ENCODE data around the gene RAB40C.

DNA sequence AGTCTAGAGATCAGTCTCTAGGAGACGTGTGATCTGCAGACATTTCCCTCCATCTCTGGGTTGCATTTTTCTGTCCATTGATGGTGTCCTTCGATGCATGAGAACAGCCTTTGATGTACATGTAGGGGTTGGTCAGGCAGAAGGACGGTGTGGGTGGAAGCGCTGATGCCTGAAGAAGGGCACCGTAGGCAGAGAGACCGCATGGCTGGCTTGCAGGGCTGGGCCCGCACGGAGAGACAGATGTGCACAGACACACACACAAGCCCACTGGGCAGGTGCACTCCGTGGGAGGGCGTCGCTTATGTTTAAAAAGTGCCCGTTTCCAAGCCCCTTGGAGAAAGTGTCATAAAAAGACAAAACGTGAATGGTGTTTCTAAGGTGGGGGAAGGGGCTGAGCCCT lies 25.3 kb downstream of the RAB40C start:
- TF ChIP-seq, protein P1, sequence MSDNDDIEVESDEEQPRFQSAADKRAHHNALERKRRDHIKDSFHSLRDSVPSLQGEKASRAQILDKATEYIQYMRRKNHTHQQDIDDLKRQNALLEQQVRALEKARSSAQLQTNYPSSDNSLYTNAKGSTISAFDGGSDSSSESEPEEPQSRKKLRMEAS (IDR thresholded peaks at IDR 0.05; ENCODE audit: low read depth, low read length) = no peak
- TF ChIP-seq RFX5 (IDR thresholded peaks at IDR 0.05; ENCODE audit: low read depth, low read length) (no peak), NR2C2 (IDR thresholded peaks at IDR 0.05; ENCODE audit: borderline replicate concordance, control insufficient read depth, insufficient read length, low read depth) (no peak), CEBPB (IDR thresholded peaks at IDR 0.05; ENCODE audit: borderline replicate concordance in 1 of 2, low read depth in 2 of 2, low read length in 2 of 2) (no peak), PBX3 (IDR thresholded peaks at IDR 0.05; ENCODE audit: insufficient replicate concordance, low read depth, low read length) (no peak)
